ENCODE data around the gene DEFB116. TPM values are rescaled to one million over a fixed set of nuclear protein-coding genes. Genes with fewer than 3 reads are reported as not detected.

DEFB116 gene
- polyA plus RNA-seq, 1 of the 3 experiments (the other 2 are of a cell fraction): not detected

DNA sequence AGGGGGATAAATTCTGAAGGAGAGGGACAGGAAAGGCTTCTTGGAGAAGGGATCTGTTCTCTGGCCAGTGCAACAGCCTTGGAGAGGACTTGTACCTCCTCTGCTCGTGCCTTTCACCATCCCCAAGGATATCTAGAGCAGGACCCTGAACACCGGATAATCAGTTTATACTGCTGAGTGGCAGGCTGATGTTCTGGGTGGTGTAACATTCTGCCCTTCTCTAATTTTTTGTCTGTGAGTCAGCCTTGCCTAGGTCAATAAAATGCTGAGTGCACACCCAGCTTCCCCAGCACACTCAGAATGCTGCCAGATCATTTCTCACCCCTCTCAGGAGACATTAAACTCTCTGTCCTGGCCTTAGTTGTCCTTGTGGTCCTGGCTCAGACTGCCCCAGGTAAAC is 51.0 kb downstream of the DEFB116 start, which contains the start of gene DEFB115 (continued):
- TF ChIP-seq, protein P1, sequence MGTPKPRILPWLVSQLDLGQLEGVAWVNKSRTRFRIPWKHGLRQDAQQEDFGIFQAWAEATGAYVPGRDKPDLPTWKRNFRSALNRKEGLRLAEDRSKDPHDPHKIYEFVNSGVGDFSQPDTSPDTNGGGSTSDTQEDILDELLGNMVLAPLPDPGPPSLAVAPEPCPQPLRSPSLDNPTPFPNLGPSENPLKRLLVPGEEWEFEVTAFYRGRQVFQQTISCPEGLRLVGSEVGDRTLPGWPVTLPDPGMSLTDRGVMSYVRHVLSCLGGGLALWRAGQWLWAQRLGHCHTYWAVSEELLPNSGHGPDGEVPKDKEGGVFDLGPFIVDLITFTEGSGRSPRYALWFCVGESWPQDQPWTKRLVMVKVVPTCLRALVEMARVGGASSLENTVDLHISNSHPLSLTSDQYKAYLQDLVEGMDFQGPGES (IDR thresholded peaks at IDR 0.05; ENCODE audit: low read depth, low read length): no peak

- Histone ChIP-seq H3K9me2 (no peaks in the 10 kb centered on the region), H3K36me3 (replicated peaks in 1 of 2; ENCODE audit: control insufficient read depth in 1 of 2, insufficient read depth in 2 of 2, low read length in 1 of 2) (no peaks in the 10 kb centered on the region), H3K4me3 (ENCODE audit: low read depth in 2 of 2, low read length in 1 of 2) (no peak overlapping the region), H3K79me2 (ENCODE audit: insufficient read depth) (no peaks in the 10 kb centered on the region), H2AFZ (ENCODE audit: low read depth) (no peak overlapping the region), H3K4me2 (no peak overlapping the region), H3K27ac (ENCODE audit: low read depth in 2 of 2, low read length in 1 of 2) (no peak overlapping the region), H4K20me1 (ENCODE audit: insufficient read depth) (no peaks in the 10 kb centered on the region), H3K4me1 (ENCODE audit: control insufficient read depth in 1 of 2, insufficient read depth in 2 of 2, low read depth in 1 of 2, low read length in 1 of 2) (no peaks in the 10 kb centered on the region), H3K27me3 (ENCODE audit: insufficient read depth) (no peaks in the 10 kb centered on the region), H3F3A (replicated peaks; ENCODE audit: insufficient read depth) (no peaks in the 10 kb centered on the region), H3K9me3 (no peaks in the 10 kb centered on the region), H3K9ac (no peak overlapping the region)
- TF ChIP-seq SMC3 (IDR thresholded peaks at IDR 0.05; ENCODE audit: low read depth, low read length): no peak
- no peak for TF ChIP-seq USF1 (IDR thresholded peaks at IDR 0.05; ENCODE audit: borderline replicate concordance, low read depth)
- TF ChIP-seq, protein P2, sequence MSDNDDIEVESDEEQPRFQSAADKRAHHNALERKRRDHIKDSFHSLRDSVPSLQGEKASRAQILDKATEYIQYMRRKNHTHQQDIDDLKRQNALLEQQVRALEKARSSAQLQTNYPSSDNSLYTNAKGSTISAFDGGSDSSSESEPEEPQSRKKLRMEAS (IDR thresholded peaks at IDR 0.05; ENCODE audit: low read depth): no peak
- TF ChIP-seq NFIC (IDR thresholded peaks at IDR 0.05; ENCODE audit: borderline replicate concordance): no peak
- TF ChIP-seq JUND (IDR thresholded peaks at IDR 0.05): no peak
- TF ChIP-seq FOXM1 (IDR thresholded peaks at IDR 0.05; ENCODE audit: low read depth): no peak
- TF ChIP-seq MEF2A (IDR thresholded peaks at IDR 0.05; ENCODE audit: borderline replicate concordance, low read depth): no peak
- no peak for TF ChIP-seq CHD2 (IDR thresholded peaks at IDR 0.05; ENCODE audit: low read length, partially characterized antibody)
- TF ChIP-seq ELF1 (IDR thresholded peaks at IDR 0.05): no peak
- TF ChIP-seq EP300 (IDR thresholded peaks at IDR 0.05; ENCODE audit: borderline replicate concordance in 1 of 2, low read depth in 1 of 2, low read length in 1 of 2): no peak
- no peak for TF ChIP-seq GATA2 (CRISPR knock-in tag; IDR thresholded peaks at IDR 0.05)
- no peak for TF ChIP-seq PBX3 (IDR thresholded peaks at IDR 0.05)
- TF ChIP-seq RFX5 (IDR thresholded peaks at IDR 0.05; ENCODE audit: low read length): no peak
- 5% methylated on average over 3 of the region's 3 CpGs for WGBS (ENCODE audit: low lambda C conversion rate)
- CTCF ChIA-PET: no interaction called here
- POLR2A ChIA-PET: no interaction called here
- no peak for DNase-seq
Observed at GRCh38 chr20:31256959-31257358, 51.4 kb downstream of the DEFB116 start.

Small RNA genes within 50 kb of the gene (small RNA-seq; reads per million reads assigned to genes)
- 0 reads per million in 7 experiments for gene RNA5SP480

Other genes with a start within 250 kb of the DEFB116 start
- gene DEFB115, start 50.9 kb downstream of the DEFB116 start, polyA plus RNA-seq (2012; rRNA removed): not detected in 2 replicates
- gene DEFB118, start 60.0 kb upstream of the DEFB116 start, polyA plus RNA-seq (2012; rRNA removed): not detected in 2 replicates
- not detected in 2 replicates for gene DEFB119, start 82.0 kb upstream of the DEFB116 start, polyA plus RNA-seq (2012; rRNA removed)
- gene DEFB121, start 97.6 kb upstream of the DEFB116 start, polyA plus RNA-seq (2012; rRNA removed): not detected in 2 replicates
- not detected in 2 replicates for gene DEFB123, start 132.0 kb upstream of the DEFB116 start, polyA plus RNA-seq (2012; rRNA removed)
- gene DEFB124, start 166.5 kb upstream of the DEFB116 start, polyA plus RNA-seq (2012; rRNA removed): 0.26 and 0.49 TPM in 2 replicates
- gene REM1, start 166.7 kb upstream of the DEFB116 start, polyA plus RNA-seq (2012; rRNA removed): 6.1 and 7.1 TPM in 2 replicates
- 160 and 176 TPM in 2 replicates for gene HM13, start 205.9 kb upstream of the DEFB116 start, polyA plus RNA-seq (2012; rRNA removed)